ENCODE data around the gene NUDT3.

NUDT3 gene

GRCh38 chr6:34388421-34388820 is 4.0 kb downstream of the NUDT3 start:
- no peak overlapping the region for H3K4me3 ChIP-seq (ENCODE audit: low read length)
- H3K4me1 ChIP-seq (ENCODE audit: low read length), result peaks cover 4% of the 10 kb centered on the region; the same call in 1 of the 2 replicates
- H3K4me2 ChIP-seq (ENCODE audit: low read length), result no peak overlapping the region
- no peaks in the 10 kb centered on the region for H3K36me3 ChIP-seq (replicated peaks; ENCODE audit: low read depth, low read length)
- no peak overlapping the region for H2AFZ ChIP-seq (ENCODE audit: low read depth, low read length)
- no peak overlapping the region for H3K9ac ChIP-seq (ENCODE audit: low read length)
- TF ChIP-seq CTCF (IDR thresholded peaks at IDR 0.05; ENCODE audit: low read depth, low read length), result no peak
- TF ChIP-seq EZH2phosphoT487 (IDR thresholded peaks at IDR 0.05; ENCODE audit: low read depth), result no peak
- H3K79me2 ChIP-seq (ENCODE audit: low read length), result peaks cover 76% of the 10 kb centered on the region
- no peak overlapping the region for H3K27ac ChIP-seq (ENCODE audit: low read length)
- H3K27me3 ChIP-seq (ENCODE audit: low read depth, low read length), result no peaks in the 10 kb centered on the region
- H3K9me3 ChIP-seq (ENCODE audit: insufficient read depth, low read length), result no peaks in the 10 kb centered on the region
- H4K20me1 ChIP-seq (ENCODE audit: insufficient read depth, low read length), result peaks cover 9% of the 10 kb centered on the region; the same call in 1 of the 2 replicates

- Histone ChIP-seq H3K27me3 (ENCODE audit: low read depth, low read length) (no peaks in the 10 kb centered on the region), H4K20me1 (ENCODE audit: insufficient read depth, low read length) (peaks cover 9% of the 10 kb centered on the region; the same call in 1 of the 2 replicates), H2AFZ (ENCODE audit: low read depth, low read length) (no peak overlapping the region), H3K9me3 (ENCODE audit: insufficient read depth, low read length) (no peaks in the 10 kb centered on the region), H3K27ac (ENCODE audit: low read length) (no peak overlapping the region), H3K9ac (ENCODE audit: low read length) (no peak overlapping the region), H3K79me2 (ENCODE audit: low read length) (peaks cover 77% of the 10 kb centered on the region), H3K4me2 (ENCODE audit: low read length) (no peak overlapping the region), H3K36me3 (replicated peaks; ENCODE audit: low read depth, low read length) (no peaks in the 10 kb centered on the region), H3K4me1 (ENCODE audit: low read length) (peaks cover 4% of the 10 kb centered on the region; the same call in 1 of the 2 replicates), H3K4me3 (ENCODE audit: low read length) (no peak overlapping the region)
- TF ChIP-seq CTCF (IDR thresholded peaks at IDR 0.05; ENCODE audit: low read depth, low read length) (no peak), EZH2phosphoT487 (IDR thresholded peaks at IDR 0.05; ENCODE audit: low read depth) (no peak)
These were observed 5.9 kb downstream of the NUDT3 start for GRCh38 chr6:34386316-34387137.

- H3K4me3 ChIP-seq (ENCODE audit: low read length), result no peak overlapping the region
- TF ChIP-seq CTCF (IDR thresholded peaks at IDR 0.05; ENCODE audit: low read depth, low read length) (no peak), EZH2phosphoT487 (IDR thresholded peaks at IDR 0.05; ENCODE audit: low read depth) (no peak)
- peaks cover 12% of the 10 kb centered on the region; the same call in 1 of the 2 replicates for H4K20me1 ChIP-seq (ENCODE audit: insufficient read depth, low read length)
- H3K4me2 ChIP-seq (ENCODE audit: low read length), result no peak overlapping the region
- peaks cover 3% of the 10 kb centered on the region; the same call in 1 of the 2 replicates for H3K4me1 ChIP-seq (ENCODE audit: low read length)
- H2AFZ ChIP-seq (ENCODE audit: low read depth, low read length), result no peak overlapping the region
- no peaks in the 10 kb centered on the region for H3K9me3 ChIP-seq (ENCODE audit: insufficient read depth, low read length)
- H3K9ac ChIP-seq (ENCODE audit: low read length), result no peak overlapping the region
- peaks cover 77% of the 10 kb centered on the region for H3K79me2 ChIP-seq (ENCODE audit: low read length)
- no peaks in the 10 kb centered on the region for H3K27me3 ChIP-seq (ENCODE audit: low read depth, low read length)
- no peaks in the 10 kb centered on the region for H3K36me3 ChIP-seq (replicated peaks; ENCODE audit: low read depth, low read length)
- H3K27ac ChIP-seq (ENCODE audit: low read length), result no peak overlapping the region
These were observed 6.7 kb downstream of the NUDT3 start for GRCh38 chr6:34385793-34386195.

GRCh38 chr6:34384321-34385153 is 7.9 kb downstream of the NUDT3 start:
- Histone ChIP-seq H3K79me2 (ENCODE audit: low read length) (peaks cover 70% of the 10 kb centered on the region), H4K20me1 (ENCODE audit: insufficient read depth, low read length) (peaks cover 13% of the 10 kb centered on the region; the same call in 1 of the 2 replicates), H2AFZ (ENCODE audit: low read depth, low read length) (no peak overlapping the region), H3K4me3 (ENCODE audit: low read length) (no peak overlapping the region), H3K36me3 (replicated peaks; ENCODE audit: low read depth, low read length) (no peaks in the 10 kb centered on the region), H3K27me3 (ENCODE audit: low read depth, low read length) (no peaks in the 10 kb centered on the region), H3K9ac (ENCODE audit: low read length) (no peak overlapping the region), H3K9me3 (ENCODE audit: insufficient read depth, low read length) (no peaks in the 10 kb centered on the region), H3K4me1 (ENCODE audit: low read length) (no peaks in the 10 kb centered on the region), H3K27ac (ENCODE audit: low read length) (no peak overlapping the region), H3K4me2 (ENCODE audit: low read length) (no peak overlapping the region)
- TF ChIP-seq CTCF (IDR thresholded peaks at IDR 0.05; ENCODE audit: low read depth, low read length), result no peak

All from OCI-LY3 (cell line).